Cerebellar nuclear complex (tissue), 1 donor: ENCODE measurements around the gene EMC6.
"Not testable (repeated sequence)": the region's sequence is repeated elsewhere in the genome, so short reads cannot be mapped to it uniquely, and the experiment has no call there.

Experiments
- DNase-seq, 2 experiments: peaks; one replicate each; lab custom pipeline; 2025; lab: John Stamatoyannopoulos, UW

Gene EMC6

DNA sequence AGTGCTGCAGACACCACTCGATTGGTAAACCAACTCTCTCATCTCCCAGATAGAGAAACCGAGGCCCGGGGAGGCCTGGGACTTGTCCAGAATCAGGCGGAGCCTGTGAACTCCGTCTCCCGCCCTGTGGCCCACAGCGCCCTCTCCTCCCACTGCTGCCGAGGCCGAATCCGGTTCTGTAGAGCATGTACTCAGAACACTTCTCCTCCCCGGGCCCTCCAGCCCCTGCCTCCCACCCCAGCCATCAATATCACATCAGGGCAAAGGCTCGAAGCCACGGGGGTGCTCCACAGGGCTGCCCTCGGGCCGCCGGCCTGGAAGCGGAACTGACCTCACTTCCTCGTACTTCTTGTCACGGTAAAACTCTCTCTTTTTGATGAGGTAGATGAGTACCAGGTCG, 13.0 kb downstream of the EMC6 start:
- no peak for DNase-seq

DNA sequence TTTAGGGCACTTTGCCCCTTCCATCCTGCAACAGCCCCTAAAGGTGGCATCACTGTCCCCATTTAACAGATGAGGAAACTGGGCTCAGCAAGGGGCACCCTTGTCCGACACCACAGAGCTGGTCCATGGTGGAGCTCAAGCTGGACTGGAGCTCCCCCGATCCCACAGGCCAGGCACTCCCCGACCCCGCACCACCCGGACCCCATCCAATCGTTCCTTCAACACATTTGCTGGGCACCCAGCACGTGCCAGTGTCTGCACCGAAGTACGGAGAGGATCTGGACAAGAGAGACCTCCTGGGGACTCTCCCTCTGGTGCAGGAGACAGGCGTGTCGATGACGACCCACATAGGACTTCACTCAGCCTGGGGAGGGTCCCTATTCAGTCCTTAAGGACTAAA, 13.4 kb downstream of the EMC6 start:
- no peak for DNase-seq

DNA sequence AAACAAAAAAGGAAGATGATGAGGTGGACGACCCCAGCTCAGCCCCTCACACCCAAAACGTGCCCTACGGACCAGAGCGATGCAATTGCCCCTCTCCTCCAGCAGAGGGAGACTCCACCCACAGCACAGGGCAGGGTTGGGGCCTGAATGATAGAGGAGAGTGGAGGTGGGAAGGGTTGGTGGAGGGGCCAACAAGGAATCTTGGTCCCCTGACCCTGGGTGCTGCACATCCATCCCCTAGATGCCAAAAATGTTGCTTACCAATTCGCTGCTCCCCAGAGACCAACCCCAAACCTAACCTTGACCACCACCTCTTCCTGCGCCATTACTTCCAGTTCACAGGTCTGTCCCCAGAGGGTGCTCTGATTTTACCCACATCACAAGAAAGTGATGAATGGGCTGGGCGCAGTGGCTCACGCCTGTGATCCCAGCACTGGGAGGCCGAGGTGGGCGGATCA, 14.5 kb downstream of the EMC6 start:
- DNase-seq: no peak

DNA sequence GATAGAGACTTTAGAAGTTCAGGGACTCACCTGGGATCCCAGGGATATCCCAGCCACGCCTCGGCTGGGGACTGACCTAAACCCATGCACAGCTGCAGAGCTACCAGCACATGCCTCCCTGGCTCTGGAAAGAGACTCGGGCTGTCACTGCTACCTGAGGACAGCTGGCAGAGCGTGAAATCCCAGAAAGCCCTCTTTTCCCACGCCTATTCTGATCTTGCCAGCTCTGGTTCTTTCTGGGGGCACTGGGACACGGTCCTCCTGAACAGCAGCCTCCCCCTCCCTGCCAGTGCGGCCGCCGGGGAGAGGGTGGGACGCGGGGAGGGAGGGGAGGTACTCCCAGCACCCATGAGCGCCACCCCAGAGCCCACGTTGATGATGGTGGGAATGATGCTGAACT, 16.6 kb downstream of the EMC6 start:
- no peak for DNase-seq

DNA sequence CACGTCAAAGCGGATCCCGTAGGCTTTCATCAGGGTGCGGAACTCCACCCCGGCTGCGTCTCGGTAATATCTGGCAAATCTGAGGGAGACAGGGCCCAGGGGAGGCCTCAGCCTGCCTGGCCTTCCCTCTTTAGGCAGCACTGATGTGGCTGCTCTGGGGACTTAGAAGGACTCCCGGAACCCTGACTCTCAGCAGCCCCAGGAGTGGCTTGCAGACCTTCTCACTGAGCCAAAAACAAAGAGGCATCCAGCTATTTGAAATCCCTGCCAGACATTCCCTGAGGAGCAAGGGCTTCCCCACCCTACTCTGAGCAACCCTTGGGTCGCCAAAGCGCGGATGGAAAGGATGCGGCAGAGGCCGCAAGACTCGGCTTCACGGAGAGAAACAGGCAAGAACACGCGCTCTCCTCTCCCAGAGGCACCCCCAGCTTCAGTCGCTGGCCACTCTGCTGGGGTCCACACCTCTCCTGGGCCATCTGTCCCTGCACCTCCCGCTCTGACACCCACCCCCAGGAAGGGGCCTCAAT, 19.5 kb downstream of the EMC6 start:
- no peak for DNase-seq

DNA sequence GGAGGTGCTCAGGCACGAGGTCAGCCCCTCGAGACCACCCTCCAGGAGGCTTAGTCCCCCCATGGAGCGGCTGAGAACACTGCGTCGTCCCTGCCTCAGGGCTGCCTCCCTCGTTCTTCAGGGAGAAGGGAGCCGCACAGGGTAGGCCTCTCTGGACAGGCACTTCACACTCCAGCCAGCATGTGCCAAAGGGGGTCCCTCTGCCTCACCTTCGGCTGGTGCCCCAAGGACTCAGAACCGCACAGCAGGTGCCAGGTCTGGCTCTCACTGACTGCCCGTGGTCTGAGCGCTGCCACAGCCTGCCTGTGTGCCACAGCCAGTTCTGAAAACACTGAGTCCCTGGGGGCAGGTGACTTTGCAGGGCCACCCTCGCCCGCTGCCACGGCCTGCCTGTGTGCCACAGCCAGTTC, 20.2 kb downstream of the EMC6 start:
- no peak for DNase-seq

DNA sequence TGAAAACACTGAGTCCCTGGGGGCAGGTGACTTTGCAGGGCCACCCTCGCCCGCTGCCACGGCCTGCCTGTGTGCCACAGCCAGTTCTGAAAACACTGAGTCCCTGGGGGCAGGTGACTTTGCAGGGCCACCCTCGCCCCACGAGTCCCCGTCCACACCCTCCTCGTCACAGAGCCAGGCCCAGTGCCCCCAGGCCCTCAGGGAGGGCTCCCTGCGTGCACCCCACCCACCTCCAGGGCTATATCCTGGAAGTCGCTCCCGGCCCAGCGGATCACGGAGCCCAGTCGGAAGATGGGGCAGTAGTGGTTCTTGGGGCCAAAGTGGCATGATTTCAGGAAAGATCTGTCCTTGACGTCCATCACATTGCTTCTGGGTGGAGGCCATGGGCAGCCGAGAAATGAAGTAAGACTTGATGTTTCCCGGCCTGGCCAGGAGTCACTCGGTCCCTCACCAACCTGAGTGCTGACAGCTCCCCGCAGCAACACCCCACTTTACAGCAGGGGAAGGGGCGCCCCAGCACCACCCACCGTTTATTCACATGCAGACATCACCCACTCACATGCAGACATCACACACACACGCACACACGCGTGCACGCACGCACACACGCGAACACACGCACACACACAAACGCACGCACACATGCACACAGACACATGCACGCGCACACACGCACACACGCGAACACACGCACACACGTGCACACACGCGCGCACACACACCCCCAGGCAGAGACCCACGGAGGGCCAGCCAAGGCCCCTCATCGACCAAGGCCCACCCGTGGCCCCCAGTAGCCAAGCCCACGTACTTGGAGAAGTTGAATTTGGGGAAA, 20.9 kb downstream of the EMC6 start:
- no peak for DNase-seq

DNA sequence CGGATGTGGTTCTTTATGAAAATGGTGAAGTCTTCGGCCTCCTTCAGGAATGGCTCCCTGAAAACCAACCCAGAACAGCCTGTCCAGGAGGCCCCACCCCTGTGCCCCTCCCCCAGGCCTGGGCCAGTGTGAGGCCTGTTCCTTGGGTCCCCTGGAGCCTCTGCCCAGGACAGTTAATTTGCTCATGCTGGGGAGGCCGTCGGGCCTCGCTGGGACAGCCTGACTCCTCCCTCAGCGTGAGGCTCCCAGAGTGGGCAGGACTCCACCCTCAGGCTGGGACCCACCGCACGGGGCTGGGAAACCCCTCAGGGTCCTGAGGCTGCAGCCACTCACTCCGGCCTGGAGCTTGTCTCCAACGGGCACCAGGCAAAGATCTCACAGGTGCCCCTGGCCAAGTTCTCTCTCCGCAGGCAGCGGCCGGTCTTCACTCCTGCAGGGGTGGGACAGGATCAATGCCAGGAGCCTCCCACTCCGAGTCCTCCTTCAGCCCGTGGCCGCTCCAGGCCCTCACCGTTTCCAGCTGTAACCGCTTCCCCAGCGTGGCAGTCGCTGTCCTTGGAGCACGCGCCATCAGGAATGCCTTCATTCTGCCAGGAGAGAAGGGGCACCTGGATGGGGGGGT, 21.6 kb downstream of the EMC6 start:
- DNase-seq: no peak

DNA sequence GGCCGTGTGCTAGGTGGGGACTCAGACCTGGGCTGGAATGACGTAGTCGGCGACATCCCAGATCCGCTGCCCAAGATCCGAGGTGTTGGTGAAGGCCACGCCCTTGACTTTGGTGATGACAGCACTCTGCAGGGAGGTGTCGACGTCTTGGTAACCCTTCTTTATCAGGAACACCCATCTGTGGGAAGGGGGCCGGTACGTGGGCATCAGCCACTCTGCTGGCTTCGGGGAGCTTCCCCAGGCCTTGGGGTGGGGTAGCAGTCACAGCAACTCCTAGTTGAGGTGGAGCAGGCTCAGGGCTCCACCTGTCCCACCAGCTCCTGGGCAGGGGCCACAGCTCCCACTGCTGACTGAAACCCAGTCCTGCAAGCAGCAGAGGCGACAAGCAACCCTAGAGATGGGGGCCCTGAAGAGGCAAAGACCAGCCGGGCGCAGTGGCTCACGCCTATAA, 23.0 kb downstream of the EMC6 start:
- DNase-seq: no peak

DNA sequence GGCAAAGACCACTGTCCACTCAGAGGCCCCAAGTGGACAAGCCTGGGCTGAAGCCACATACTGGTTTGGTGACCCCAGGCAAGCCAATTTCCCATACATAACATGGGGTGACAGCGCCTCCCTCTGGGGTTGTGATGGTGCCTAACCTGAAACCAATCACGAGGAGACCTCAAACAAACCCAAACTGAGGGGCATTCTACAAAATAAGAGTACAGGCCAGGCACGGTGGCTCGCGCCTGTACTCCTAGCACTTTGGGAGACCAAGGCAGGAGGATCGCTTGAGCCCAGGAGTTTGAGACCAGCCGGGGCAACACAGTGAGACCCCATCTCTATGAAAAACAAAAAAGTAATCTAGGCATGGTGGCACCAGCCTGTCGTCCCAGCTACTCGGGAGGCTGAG, 23.7 kb downstream of the EMC6 start:
- no peak for DNase-seq

DNA sequence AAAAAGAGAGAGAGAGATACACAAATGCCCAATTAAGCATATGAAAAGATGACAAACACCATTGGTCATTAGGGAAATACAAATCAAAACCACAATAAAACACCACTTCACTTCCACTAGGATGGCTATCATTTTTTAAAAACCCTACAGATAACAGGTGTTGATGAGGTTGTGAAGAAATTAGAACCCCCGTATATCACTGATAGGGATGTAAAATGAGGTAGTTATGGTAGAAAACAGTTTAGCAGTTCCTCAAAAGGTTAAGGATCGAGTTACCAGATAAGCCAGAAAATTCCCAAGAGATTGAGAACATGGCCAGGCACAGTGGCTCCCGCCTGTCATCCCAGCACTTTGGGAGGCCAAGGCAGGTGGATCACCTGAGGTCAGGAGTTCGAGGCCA, 24.5 kb downstream of the EMC6 start:
- DNase-seq: no peak

DNA sequence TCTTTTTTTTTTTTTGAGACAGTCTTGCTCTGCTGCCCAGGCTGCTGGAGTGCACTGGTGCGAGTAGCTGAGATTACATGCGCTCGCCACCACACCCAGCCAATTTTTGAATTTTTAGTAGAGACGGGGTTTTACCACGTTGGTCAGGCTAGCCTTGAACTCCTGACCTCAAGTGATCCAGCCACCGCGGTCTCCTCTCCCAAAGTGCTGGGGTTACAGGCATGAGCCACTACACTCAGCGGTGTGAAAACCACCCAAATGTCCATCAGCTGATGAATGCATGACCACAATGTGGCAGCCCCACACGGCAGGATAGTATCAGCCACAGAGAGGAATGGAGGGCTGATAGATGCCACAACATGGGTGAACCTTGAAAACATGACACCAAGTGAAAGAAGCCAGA, 25.2 kb downstream of the EMC6 start:
- no peak for DNase-seq

DNA sequence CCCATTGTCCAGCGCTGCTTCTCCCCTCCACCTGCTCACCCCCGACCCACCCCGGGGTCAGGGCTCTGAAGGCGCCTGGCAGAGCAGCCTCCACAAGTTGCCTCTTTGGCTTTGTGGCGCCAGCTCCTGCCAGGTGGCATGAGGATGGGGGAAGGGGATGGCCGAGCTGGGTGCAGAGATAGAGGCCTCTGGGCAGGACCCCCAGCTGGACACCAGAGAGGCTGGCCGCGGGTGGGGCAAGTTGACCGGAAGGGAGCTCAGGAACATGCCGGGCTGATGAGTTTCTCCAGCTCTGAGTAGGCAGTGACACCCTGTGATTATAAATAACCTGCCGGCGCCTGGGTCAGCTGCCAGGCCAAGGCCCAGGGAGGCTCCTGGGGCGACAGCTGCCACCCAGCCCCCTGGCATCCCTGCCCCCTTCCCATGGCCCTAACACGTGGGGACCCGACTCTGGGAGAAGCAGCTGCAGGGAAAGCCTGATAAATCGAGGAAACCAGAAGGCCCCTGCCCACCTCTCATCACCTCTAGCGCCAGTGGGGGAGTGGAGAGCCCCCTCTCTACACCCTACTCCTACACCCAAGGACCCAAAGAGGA, 26.6 kb downstream of the EMC6 start:
- no peak for DNase-seq

DNA sequence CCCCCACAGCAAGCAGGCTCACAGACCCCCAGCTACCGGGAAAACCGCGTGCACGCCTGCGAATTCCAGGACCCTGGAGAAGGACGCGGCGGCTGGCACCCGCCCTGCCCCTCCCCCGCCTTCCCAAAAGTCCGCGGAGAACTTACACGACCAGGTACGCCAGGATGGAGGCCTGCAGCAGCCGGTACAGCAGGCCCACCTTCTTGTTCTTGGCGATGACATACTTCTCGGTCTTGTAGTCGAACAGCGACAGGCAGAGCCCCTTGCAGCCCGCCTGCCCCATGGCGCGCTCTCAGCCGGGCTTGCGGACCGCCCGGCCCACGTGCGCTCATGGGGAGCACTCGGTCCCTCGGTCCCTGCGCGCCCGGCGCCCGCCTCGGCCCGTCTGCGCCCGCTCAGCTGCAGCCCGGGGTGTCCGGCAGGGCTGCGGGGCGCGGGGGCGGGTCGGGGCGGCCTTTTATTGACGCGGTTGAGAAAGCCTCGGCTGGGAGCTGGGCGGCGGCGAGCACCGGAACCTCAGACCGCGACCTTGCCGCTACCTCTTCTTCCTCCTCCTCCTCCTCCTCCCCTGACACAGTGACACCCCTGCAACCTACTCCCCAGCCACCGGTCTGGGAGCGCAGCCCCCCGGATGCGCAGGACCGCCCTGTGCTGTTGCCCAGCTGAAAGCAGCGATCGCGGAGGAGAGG, 27.3 kb downstream of the EMC6 start, which contains the start of gene P2RX5:
Gene P2RX5 (minus strand): TSS at position 433 of the 689 bp plus-strand sequence. CDS start 150 bp downstream, at position 283.
- DNase-seq: no peak

DNA sequence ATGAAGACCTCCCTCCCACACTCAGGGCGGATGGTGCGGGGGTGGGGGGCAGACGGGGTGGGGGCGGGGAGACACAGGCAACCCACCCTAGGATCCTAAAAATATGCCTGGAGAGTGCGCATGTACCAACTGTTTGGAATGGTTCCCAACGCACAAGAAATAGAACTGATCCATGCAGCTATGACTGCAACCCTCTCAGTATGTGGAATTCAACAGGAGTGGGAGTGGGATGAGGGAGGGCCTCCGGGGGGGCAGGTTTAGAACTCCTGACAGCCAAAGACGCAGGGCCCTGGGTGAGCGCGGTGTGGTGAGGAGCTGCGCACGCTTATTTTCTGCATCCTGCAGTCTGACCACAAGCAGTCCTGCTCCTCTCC, 28.5 kb downstream of the EMC6 start:
- no peak for DNase-seq

DNA sequence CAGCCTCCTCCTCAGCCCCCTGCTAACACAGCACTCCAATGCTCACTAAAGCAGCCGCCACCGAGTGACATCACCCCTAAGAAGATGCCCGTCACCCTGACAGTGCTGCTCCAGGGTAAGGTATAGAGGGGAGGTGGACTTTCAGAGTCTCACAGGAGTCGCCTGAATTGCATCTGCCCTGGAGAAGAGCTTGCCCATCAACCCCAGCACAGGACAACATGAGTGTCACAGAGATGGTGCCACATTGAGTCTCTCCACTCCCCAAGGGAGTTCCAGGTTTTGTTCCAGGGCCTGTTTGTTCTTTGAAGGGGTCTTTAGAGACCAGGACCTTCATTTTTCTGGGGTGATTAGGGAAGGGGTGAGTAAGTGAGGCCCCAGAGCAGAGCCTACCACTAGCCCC, 29.5 kb downstream of the EMC6 start:
- no peak for DNase-seq

DNA sequence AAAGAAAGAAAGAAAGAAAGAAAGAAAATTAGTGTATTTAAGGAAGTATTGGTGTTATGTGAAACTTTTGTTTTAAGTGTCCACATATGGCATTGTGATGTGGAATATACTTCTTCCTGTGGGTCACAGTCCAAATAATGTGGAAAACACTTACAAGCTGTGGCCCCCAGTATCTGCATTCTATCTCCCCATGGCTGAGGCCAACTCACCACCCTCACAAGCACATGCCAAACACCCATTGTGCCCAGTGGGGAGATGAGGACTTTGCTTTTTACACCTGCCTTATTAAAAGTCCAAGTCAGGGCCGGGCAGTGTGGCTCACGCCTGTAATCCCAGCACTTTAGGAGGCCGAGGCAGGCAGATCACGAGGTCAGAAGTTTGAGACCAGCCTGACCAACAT, 31.3 kb downstream of the EMC6 start:
- no peak for DNase-seq

DNA sequence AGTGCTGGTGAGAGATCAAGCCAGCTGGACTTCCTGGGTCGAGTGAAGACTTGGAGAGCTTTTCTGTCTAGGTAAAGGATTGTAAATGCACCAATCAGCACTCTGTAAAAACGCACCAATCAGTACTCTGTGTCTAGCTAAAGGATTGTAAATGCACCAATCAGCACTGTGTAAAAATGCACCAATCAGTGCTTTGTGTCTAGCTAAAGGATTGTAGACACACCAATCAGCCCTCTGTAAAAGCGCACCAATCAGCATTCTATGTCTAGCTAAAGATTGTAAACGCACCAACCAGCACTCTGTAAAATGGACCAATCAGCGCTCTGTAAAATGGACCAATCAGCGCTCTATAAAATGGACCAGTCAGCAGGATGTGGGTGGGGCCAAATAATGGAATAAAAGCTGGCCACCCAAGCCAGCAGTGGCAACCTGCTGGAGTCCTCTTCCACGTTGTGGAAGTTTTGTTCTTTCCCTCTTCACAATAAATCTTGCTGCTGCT, 33.5 kb downstream of the EMC6 start:
- not testable (repeated sequence) for DNase-seq

DNA sequence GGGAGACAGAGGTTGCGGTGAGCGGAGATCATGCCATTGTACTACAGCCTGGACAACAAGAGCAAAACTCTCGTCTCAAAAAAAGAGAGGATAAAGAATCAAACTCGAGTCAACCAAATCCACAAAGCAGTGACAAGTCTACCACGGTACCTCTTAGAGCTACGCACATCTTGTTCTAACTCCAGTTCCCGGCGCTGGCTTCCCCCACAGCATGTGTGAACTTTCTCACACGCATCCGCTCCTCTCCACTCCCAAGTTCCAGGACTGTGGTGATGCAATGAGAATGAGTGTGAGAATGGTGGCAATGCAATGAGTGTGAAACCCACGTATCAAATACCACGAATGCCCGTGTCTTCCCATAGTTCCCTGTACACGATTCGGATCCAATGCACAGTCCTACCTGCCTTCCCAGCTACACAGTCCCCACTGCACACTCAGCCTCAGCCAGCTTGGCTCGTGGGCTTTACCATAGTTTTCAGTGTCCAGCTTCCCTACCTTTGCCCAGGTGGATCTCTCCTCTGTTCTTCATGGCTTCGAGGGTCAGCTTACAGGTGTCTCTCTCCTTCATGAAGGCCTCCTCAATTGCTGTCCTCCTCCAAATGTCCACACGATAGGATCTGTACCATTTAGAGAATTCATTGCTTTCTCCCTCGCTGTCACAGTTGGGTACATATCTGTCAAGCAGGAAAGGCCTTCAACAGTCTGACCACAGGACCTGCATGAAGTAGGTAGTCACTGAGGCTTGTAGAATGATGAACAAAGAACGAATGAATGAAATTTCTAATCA, 36.5 kb downstream of the EMC6 start:
- no peak for DNase-seq

DNA sequence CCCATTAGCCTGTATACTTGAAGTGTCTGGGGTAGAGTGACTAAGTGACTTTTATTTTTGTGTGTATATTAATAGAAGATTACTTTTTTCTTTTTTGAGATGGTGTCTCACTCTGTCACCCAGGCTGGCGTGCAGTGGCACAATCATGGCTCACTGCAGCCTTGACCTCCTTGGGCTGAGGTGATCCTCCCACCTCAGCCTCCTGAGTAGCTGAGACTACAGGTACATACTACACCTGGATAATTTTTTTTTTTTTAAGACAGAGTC, 37.0 kb downstream of the EMC6 start:
- not testable (repeated sequence) for DNase-seq

DNA sequence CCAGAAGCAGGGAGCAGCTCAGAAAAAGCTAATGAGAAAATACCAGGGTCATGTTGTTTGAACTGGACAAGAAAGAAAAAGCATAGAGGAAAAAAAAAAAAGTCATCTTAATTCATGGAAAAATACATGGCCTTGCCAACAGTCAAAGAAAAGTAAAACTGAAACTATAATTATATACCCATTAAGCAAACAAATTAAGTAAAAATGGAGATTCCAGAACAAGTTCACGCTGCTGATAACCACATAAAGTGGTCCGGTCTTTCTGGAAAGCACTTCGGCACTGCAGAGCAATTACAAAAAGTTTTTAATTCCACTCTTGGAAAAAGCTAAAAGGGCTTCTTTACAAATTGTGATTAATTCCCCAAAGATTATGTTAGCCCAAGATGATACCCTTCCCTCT, 39.8 kb downstream of the EMC6 start:
- DNase-seq: no peak
